NCI-H1048 (cell line): ENCODE results near the gene PPP1R7.
"Not testable (repeated sequence)": the region's sequence is repeated elsewhere in the genome, so short reads cannot be mapped to it uniquely, and the experiment has no call there.

Source experiments
- DNase-seq: peaks from one replicate; lab custom pipeline; 2025; lab: John Stamatoyannopoulos, UW

PPP1R7 gene

GRCh38 chr2:241197246-241197645 is 47.0 kb downstream of the PPP1R7 start:
- DNase-seq = not testable (repeated sequence)

- no peak for DNase-seq
These were observed 47.7 kb downstream of the PPP1R7 start for GRCh38 chr2:241197947-241198346.

- no peak for DNase-seq
These were observed 48.4 kb downstream of the PPP1R7 start for GRCh38 chr2:241198381-241199279.

GRCh38 chr2:241199286-241199685 is 49.0 kb downstream of the PPP1R7 start:
- no peak for DNase-seq

- no peak for DNase-seq
These were observed 49.9 kb downstream of the PPP1R7 start for GRCh38 chr2:241199897-241200821.

GRCh38 chr2:241200822-241201395 is 50.6 kb downstream of the PPP1R7 start:
- no peak for DNase-seq

- no peak for DNase-seq
These were observed 51.4 kb downstream of the PPP1R7 start for GRCh38 chr2:241201445-241202267.

- DNase-seq = no peak
These were observed 52.0 kb downstream of the PPP1R7 start for GRCh38 chr2:241202268-241202585.

GRCh38 chr2:241202681-241203080 is 52.4 kb downstream of the PPP1R7 start:
- DNase-seq = no peak

- DNase-seq = no peak
These were observed 53.1 kb downstream of the PPP1R7 start for GRCh38 chr2:241203218-241204009.

GRCh38 chr2:241204010-241204384 is 53.7 kb downstream of the PPP1R7 start:
- DNase-seq = no peak

- no peak for DNase-seq
These were observed 54.2 kb downstream of the PPP1R7 start for GRCh38 chr2:241204490-241204889.

GRCh38 chr2:241205086-241205485 is 54.8 kb downstream of the PPP1R7 start:
- no peak for DNase-seq

- DNase-seq = no peak
These were observed 56.9 kb downstream of the PPP1R7 start for GRCh38 chr2:241207151-241207550.

- no peak for DNase-seq
These were observed 57.4 kb downstream of the PPP1R7 start for GRCh38 chr2:241207641-241208040.

- DNase-seq = no peak
These were observed 57.8 kb downstream of the PPP1R7 start for GRCh38 chr2:241208058-241208457.

- no peak for DNase-seq
These were observed 59.0 kb downstream of the PPP1R7 start for GRCh38 chr2:241209271-241209670.

GRCh38 chr2:241211276-241211675 is 61.0 kb downstream of the PPP1R7 start:
- no peak for DNase-seq

- DNase-seq = no peak
These were observed 62.8 kb downstream of the PPP1R7 start for GRCh38 chr2:241213041-241213440.

GRCh38 chr2:241213567-241213966 is 63.3 kb downstream of the PPP1R7 start:
- DNase-seq = no peak

- DNase-seq = no peak
These were observed 63.9 kb downstream of the PPP1R7 start for GRCh38 chr2:241214209-241214608.
